ENCODE data around the gene SAPCD2.

SAPCD2 gene

DNA sequence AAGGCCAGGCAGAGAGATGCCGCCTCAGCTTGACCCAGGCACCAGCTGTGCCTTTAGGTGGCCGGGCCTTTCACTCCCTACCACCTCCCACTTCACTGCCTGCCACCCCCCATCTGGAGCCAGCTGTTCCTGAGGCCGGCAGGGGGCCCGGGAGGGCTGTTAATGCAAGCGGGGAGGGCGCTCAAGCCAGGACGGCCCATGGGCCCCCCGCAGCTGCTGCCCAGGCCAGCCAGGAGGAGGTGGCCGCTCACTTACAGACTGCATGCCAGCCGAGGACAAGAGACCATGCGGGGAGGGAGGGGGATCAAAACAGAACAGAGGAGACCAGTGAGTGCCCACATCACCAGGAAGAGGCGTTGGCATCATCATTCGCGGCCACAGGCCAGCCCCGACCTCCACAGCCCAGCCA lies 46.8 kb downstream of the SAPCD2 start:
- Histone ChIP-seq H3K9me3 (ENCODE audit: control insufficient read depth, insufficient read depth, low read length) (no peaks in the 10 kb centered on the region), H3K36me3 (ENCODE audit: control insufficient read depth, insufficient read depth, low read length) (no peaks in the 10 kb centered on the region), H3K4me3 (ENCODE audit: low read depth, low read length) (no peak overlapping the region), H3K27ac (ENCODE audit: low read depth, low read length) (no peak overlapping the region), H3K4me1 (ENCODE audit: control insufficient read depth, insufficient read depth, low read length) (0 out of 2 replicates have a peak, but pooled peaks cover 2% of the 10 kb centered on the region), H3K9ac (ENCODE audit: low read depth, low read length) (no peak overlapping the region), H3K27me3 (ENCODE audit: control insufficient read depth, insufficient read depth, low read length) (peaks cover 17% of the 10 kb centered on the region)

GRCh38 chr9:137023157-137023556 lies 47.2 kb downstream of the SAPCD2 start:
- Histone ChIP-seq H3K36me3 (ENCODE audit: control insufficient read depth, insufficient read depth, low read length) (no peaks in the 10 kb centered on the region), H3K4me1 (ENCODE audit: control insufficient read depth, insufficient read depth, low read length) (no peaks in the 10 kb centered on the region), H3K9me3 (ENCODE audit: control insufficient read depth, insufficient read depth, low read length) (no peaks in the 10 kb centered on the region), H3K27ac (ENCODE audit: low read depth, low read length) (no peak overlapping the region), H3K9ac (ENCODE audit: low read depth, low read length) (no peak overlapping the region), H3K4me3 (ENCODE audit: low read depth, low read length) (no peak overlapping the region), H3K27me3 (ENCODE audit: control insufficient read depth, insufficient read depth, low read length) (peaks cover 13% of the 10 kb centered on the region)

DNA sequence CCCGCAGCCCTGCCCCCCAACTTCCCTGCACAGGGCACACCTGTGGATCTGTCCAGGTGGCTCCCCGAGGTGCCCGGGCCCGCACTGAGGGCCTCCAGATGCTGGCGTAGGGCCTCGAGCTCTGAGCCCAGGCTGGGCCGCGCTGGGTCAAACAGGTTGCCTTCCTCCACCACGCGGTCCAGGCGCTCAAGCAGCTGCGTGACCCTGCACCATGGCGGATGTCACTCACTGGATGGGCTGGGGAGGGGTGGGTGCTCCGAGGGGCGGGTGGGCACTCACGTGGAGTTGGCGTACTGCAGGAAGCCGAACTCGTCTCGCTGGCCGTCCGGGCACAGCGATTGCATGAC lies 47.7 kb downstream of the SAPCD2 start:
- Histone ChIP-seq H3K4me1 (ENCODE audit: control insufficient read depth, insufficient read depth, low read length) (no peaks in the 10 kb centered on the region), H3K27ac (ENCODE audit: low read depth, low read length) (no peak overlapping the region), H3K36me3 (ENCODE audit: control insufficient read depth, insufficient read depth, low read length) (no peaks in the 10 kb centered on the region), H3K4me3 (ENCODE audit: low read depth, low read length) (no peak overlapping the region), H3K9ac (ENCODE audit: low read depth, low read length) (no peak overlapping the region), H3K27me3 (ENCODE audit: control insufficient read depth, insufficient read depth, low read length) (peaks cover 13% of the 10 kb centered on the region), H3K9me3 (ENCODE audit: control insufficient read depth, insufficient read depth, low read length) (no peaks in the 10 kb centered on the region)

DNA sequence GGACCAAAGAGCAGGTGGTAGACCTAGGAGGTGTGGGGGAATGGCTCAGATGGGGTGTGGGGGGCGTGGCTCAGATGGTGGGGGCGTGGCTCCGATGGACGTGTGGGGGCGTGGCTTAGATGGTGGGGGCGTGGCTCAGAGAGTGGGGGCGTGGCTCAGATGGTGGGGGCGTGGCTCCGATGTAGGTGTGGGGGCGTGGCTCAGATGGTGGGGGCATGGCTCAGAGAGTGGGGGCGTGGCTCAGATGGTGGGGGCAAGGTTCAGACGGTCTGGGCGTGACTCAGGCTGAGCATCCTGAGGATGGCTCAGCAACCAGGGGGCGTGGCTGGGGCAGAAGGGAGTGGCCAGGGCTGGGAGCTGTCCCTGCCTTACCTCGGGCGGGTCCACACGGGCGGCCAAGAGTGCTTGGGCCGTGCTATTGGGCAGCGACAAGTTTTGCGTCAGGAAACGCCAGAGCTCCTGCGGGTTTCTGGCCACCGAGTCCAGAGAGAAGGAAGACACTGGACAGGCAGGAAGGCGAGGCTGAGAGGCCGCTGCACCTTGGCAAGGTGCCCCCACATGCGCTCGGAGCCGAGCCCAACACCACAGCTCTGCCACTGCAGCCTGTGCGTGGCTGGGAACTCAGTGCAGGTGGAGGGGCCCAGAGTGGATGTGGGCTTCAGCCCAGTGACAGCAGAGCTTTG lies 48.2 kb downstream of the SAPCD2 start:
- H3K9me3 ChIP-seq (ENCODE audit: control insufficient read depth, insufficient read depth, low read length), result no peaks in the 10 kb centered on the region
- no peaks in the 10 kb centered on the region for H3K36me3 ChIP-seq (ENCODE audit: control insufficient read depth, insufficient read depth, low read length)
- H3K9ac ChIP-seq (ENCODE audit: low read depth, low read length), result no peak overlapping the region

DNA sequence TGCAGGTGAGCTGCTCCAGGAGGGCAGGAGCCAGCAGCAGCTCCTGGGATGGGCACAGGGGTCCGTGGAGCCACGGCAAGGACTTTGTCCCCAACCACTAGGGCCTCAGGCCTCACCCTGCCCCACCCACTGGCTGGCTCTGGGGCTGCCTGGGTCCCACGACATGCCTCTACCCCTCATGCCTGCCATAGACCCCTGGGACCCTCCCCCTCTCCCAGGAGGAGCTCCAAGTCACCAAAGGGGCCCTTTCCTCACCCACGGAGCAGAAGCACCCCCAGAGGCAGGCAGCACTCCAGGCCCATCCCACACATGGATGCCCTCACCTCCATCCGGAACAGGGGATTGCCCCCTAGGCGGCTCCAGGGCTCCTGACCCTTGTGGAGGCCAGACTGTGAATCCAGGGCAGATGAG lies 48.8 kb downstream of the SAPCD2 start:
- peaks cover 2% of the 10 kb centered on the region for H3K27me3 ChIP-seq (ENCODE audit: control insufficient read depth, insufficient read depth, low read length)
- no peak overlapping the region for H3K27ac ChIP-seq (ENCODE audit: low read depth, low read length)
- no peaks in the 10 kb centered on the region for H3K36me3 ChIP-seq (ENCODE audit: control insufficient read depth, insufficient read depth, low read length)
- H3K9ac ChIP-seq (ENCODE audit: low read depth, low read length), result no peak overlapping the region
- H3K4me1 ChIP-seq (ENCODE audit: control insufficient read depth, insufficient read depth, low read length), result no peaks in the 10 kb centered on the region
- H3K9me3 ChIP-seq (ENCODE audit: control insufficient read depth, insufficient read depth, low read length), result no peaks in the 10 kb centered on the region
- no peak overlapping the region for H3K4me3 ChIP-seq (ENCODE audit: low read depth, low read length)

More for the DNA sequence above, 48.2 kb downstream of the SAPCD2 start:
- Histone ChIP-seq H3K27me3 (ENCODE audit: control insufficient read depth, insufficient read depth, low read length) (peaks cover 8% of the 10 kb centered on the region), H3K4me3 (ENCODE audit: low read depth, low read length) (no peak overlapping the region), H3K27ac (ENCODE audit: low read depth, low read length) (no peak overlapping the region), H3K4me1 (ENCODE audit: control insufficient read depth, insufficient read depth, low read length) (no peaks in the 10 kb centered on the region)

GRCh38 chr9:137020771-137021567 lies 49.4 kb downstream of the SAPCD2 start:
- H3K27ac ChIP-seq (ENCODE audit: low read depth, low read length), result no peak overlapping the region
- no peaks in the 10 kb centered on the region for H3K36me3 ChIP-seq (ENCODE audit: control insufficient read depth, insufficient read depth, low read length)
- H3K9me3 ChIP-seq (ENCODE audit: control insufficient read depth, insufficient read depth, low read length), result no peaks in the 10 kb centered on the region
- H3K4me1 ChIP-seq (ENCODE audit: control insufficient read depth, insufficient read depth, low read length), result no peaks in the 10 kb centered on the region
- no peaks in the 10 kb centered on the region for H3K27me3 ChIP-seq (ENCODE audit: control insufficient read depth, insufficient read depth, low read length)
- no peak overlapping the region for H3K4me3 ChIP-seq (ENCODE audit: low read depth, low read length)
- no peak overlapping the region for H3K9ac ChIP-seq (ENCODE audit: low read depth, low read length)

DNA sequence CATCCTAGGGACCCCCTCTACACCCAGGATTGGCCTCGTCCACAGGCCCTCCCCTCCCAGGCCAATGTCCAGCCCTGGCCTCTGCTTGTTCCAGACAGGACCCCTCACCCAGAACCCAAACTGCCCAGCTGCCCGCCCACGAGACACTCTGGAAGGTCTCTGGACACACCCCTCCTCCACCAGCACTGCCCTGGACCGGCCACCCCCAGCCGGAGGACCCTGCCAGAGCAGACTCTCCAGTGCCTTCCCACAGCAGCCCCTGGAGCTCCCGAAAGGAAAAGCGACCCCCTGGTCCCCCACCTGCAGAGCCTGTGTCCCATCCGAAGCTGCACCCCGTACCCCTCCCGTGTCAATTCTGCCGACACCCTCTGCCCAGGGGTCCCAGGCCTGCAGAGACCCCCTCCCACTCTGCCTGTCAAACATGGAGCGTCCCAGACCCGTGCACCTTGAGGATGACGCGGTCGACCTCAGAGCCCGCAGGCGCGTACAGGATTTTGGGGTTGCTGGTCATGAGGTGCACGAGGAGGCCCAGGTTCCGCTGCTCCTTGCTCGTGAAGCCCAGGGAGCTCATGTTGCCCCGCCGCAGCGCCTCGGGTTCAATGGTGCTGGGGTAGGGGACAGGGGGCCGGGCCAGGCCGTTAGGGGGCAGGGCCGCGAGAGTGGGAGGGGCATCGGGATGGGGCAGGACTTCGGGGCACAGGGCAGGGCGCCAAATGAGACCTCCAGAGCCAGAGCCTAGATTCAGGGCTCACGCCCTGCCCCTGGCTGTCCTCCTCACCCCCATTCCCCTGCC lies 50.3 kb downstream of the SAPCD2 start:
- Histone ChIP-seq H3K27me3 (ENCODE audit: control insufficient read depth, insufficient read depth, low read length) (no peaks in the 10 kb centered on the region), H3K27ac (ENCODE audit: low read depth, low read length) (no peak overlapping the region), H3K36me3 (ENCODE audit: control insufficient read depth, insufficient read depth, low read length) (no peaks in the 10 kb centered on the region), H3K4me3 (ENCODE audit: low read depth, low read length) (no peak overlapping the region), H3K9me3 (ENCODE audit: control insufficient read depth, insufficient read depth, low read length) (no peaks in the 10 kb centered on the region), H3K9ac (ENCODE audit: low read depth, low read length) (no peak overlapping the region), H3K4me1 (ENCODE audit: control insufficient read depth, insufficient read depth, low read length) (no peaks in the 10 kb centered on the region)

DNA sequence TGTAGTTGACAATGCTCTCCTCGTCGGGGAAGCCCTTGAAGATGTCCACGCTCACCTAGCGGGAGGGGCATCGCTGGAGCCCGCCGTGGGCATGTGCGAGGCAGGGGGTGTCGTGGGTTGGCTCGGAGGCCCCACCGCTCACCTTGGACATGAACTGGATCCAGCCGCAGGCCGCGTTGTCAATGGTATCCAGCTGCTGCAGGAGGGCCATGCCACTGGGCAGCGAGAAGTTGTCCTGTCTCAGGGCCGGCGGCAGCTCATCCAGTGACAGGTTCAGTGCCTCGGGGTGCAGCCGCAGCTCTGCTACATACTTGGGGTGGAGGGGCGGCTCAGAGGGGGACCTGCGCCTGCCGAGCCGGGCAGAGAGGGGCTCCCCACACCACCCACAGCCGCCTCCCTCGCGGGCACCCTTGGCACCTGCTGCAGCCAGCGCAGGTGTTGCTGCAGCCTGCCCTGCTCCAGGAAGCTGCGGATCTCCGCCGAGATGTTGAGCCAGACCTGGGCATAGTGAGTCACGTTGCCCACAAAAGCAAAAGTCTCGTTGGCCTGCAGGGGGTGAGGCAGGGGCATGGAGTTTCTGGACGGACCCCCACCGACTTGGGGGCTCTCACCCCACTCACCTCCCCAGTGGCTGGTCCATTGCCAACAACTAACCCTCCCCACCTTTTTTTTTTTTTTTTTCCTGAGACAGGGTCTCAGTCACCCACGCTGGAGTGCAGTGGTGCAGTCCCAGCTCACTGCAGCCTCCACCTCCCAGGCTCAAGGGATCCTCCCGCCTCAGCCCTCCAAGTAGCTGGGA lies 51.4 kb downstream of the SAPCD2 start:
- Histone ChIP-seq H3K9ac (ENCODE audit: low read depth, low read length) (no peak overlapping the region), H3K9me3 (ENCODE audit: control insufficient read depth, insufficient read depth, low read length) (no peaks in the 10 kb centered on the region), H3K27ac (ENCODE audit: low read depth, low read length) (no peak overlapping the region), H3K27me3 (ENCODE audit: control insufficient read depth, insufficient read depth, low read length) (no peaks in the 10 kb centered on the region), H3K36me3 (ENCODE audit: control insufficient read depth, insufficient read depth, low read length) (no peaks in the 10 kb centered on the region), H3K4me3 (ENCODE audit: low read depth, low read length) (no peak overlapping the region), H3K4me1 (ENCODE audit: control insufficient read depth, insufficient read depth, low read length) (no peaks in the 10 kb centered on the region)

DNA sequence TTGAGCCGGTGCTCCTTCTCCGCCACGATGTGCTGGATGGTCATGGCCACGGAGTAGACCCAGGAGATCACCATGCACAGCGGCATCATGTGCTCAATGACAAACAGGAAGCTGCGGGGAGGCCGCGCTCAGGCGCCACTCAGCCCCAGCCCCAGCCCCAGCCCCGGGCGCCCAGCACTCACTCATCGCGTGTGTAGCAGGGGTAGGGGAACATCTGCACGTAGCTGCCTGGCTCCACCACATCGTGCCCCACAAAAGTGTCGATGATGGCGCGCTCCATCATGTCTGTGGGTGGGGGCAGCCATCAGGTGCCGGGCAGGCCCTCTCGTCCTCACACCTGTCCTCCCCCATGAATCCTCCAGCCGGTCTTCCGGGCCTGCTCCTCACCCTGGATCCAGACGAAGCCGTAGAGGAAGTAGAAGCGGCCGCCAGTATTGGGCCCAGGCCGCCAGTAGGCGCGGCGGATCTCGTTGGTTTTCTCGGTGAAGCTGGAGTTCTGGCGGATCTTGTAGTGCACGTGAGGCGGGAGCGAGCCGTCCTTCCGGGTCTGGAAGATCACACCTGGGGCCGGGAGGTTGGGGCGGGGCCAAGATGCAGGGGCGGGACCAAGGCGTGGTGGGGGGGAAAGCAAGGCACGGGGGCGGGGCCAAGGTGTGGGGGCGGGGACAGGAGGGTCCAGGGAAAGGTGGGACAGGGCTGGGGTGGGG lies 52.4 kb downstream of the SAPCD2 start:
- no peaks in the 10 kb centered on the region for H3K36me3 ChIP-seq (ENCODE audit: control insufficient read depth, insufficient read depth, low read length)
- H3K4me3 ChIP-seq (ENCODE audit: low read depth, low read length), result no peak overlapping the region
- no peaks in the 10 kb centered on the region for H3K4me1 ChIP-seq (ENCODE audit: control insufficient read depth, insufficient read depth, low read length)
- H3K27me3 ChIP-seq (ENCODE audit: control insufficient read depth, insufficient read depth, low read length), result no peaks in the 10 kb centered on the region
- H3K9me3 ChIP-seq (ENCODE audit: control insufficient read depth, insufficient read depth, low read length), result no peaks in the 10 kb centered on the region
- H3K9ac ChIP-seq (ENCODE audit: low read depth, low read length), result no peak overlapping the region
- no peak overlapping the region for H3K27ac ChIP-seq (ENCODE audit: low read depth, low read length)

DNA sequence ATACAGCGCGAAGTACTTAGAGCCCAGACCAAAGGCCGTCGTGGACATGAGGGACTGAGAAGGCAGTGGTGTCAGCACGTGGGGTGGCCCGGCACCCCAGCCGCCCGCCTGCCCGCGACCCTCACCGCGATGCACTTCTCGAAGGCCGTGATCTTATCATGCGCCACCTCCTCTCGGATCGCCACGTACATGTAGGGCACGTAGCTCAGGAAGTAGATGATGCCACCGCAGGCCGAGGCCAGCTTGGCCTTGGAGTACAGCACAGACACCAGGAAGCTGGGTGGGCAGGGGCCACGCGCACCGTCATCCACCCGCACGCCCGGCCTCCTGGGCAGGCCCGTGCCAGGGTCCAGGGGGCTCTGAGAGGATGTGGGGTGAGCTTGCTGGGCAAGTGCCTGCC lies 53.3 kb downstream of the SAPCD2 start:
- Histone ChIP-seq H3K9me3 (ENCODE audit: control insufficient read depth, insufficient read depth, low read length) (no peaks in the 10 kb centered on the region), H3K27me3 (ENCODE audit: control insufficient read depth, insufficient read depth, low read length) (no peaks in the 10 kb centered on the region), H3K27ac (ENCODE audit: low read depth, low read length) (no peak overlapping the region), H3K4me1 (ENCODE audit: control insufficient read depth, insufficient read depth, low read length) (no peaks in the 10 kb centered on the region), H3K4me3 (ENCODE audit: low read depth, low read length) (no peak overlapping the region), H3K9ac (ENCODE audit: low read depth, low read length) (no peak overlapping the region), H3K36me3 (ENCODE audit: control insufficient read depth, insufficient read depth, low read length) (no peaks in the 10 kb centered on the region)
